Uterus (tissue), 4 donors: ENCODE data around the gene RPS6KL1. TPM values are rescaled to one million over a fixed set of nuclear protein-coding genes. Genes with fewer than 3 reads are reported as not detected.

Experiments used
- DNase-seq, 2 donors: peaks; one replicate each; pipeline ENCODE4 v3.0.0-alpha.2; 2019 to 2020
- H3K27ac ChIP-seq, 2 donors: fragments of 200-600 bp; sonication (generic); 1 replicate in 1 of 2; 2 replicates in 1 of 2; pipeline ENCODE4 v1.5.1; 2016 to 2018
- H3K27me3 ChIP-seq, 2 donors: fragments of 200-600 bp; sonication (generic); one replicate each; pipeline ENCODE4 v1.5.1; 2018 to 2019; ENCODE audit warnings: control low read depth in 1 of 2
- H3K36me3 ChIP-seq, 2 donors: fragments of 200-600 bp; sonication (generic); one replicate each; pipeline ENCODE4 v1.5.1; 2019; ENCODE audit warnings: control low read depth in 1 of 2
- H3K4me1 ChIP-seq, 2 donors: fragments of 200-600 bp; sonication (generic); one replicate each; pipeline ENCODE4 v1.5.1; 2018 to 2019; ENCODE audit warnings: control low read depth in 1 of 2
- H3K4me3 ChIP-seq, 2 donors: fragments of 200-600 bp; sonication (generic); 1 replicate in 1 of 2; 2 replicates in 1 of 2; pipeline ENCODE4 v1.5.1; 2018 to 2019; ENCODE audit warnings: mild to moderate bottlenecking in 1 of 2
- H3K9me3 ChIP-seq, 2 donors: fragments of 200-600 bp; sonication (generic); one replicate each; pipeline ENCODE4 v1.5.1; 2019; ENCODE audit warnings: control low read depth in 1 of 2
- POLR2A ChIP-seq, 2 donors: fragments of 450-650 bp; IDR thresholded peaks; one replicate each; pipeline ENCODE4 v1.6.1; 2016; ENCODE audit warnings: antibody characterized with exemption in 2 of 2, mild to moderate bottlenecking in 1 of 2, moderate library complexity in 1 of 2
- intact Hi-C: fragments of 100-400 bp; cut with DNase I; formaldehyde crosslinking; loops from one replicate; pipeline ENCODE4 v1.15.1; 2023; ENCODE audit warnings: low total_unique reads
- total RNA-seq, 4 donors: library from RNA; depleted of rRNA in 3 of 4; stranded (reverse); fragments of >200 nt in 3 of 4; gene quantifications; one replicate each; pipeline versions ENCODE4 v1.1.0 to v1.2.4, GENCODE V29; 2014 to 2023
- TF ChIP-seq, protein P1 (sequence below), 4 experiments: fragments of 200-600 bp in 2 of 4; fragments of 450-650 bp in 2 of 4; sonication (generic) in 2 of 4; IDR thresholded peaks; one replicate each; pipeline ENCODE4 v1.5.1; 2016 to 2019; ENCODE audit warnings: antibody characterized with exemption in 4 of 4, mild to moderate bottlenecking in 2 of 4, moderate library complexity in 1 of 4
- donor health status: DM: yes; HTN: yes; CAD: no.

Gene RPS6KL1
- total RNA-seq, 4 donors from 2014 or later = 0.26 to 11.1 (median 3.0) TPM; not detected in 1

DNA sequence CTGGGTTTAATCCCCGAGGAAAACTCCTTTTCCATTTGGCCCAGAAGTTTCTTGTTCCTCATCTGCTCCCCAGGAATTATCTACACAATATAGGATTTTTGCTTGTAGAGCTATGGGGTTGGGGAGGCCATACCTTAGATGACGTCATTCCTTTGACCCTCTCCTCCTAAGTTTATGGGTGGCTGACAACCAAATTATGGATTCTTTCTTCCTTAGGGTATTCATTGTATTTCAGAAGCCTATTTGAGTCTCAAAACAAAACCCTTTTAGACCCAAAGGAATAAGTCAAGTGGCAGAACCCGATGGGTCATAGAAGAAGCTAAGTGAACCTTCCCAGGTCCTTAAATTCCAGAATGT lies 61.3 kb downstream of the RPS6KL1 start:
- Histone ChIP-seq H3K9me3 (no peaks in the 10 kb centered on the region), H3K27ac (no peak overlapping the region), H3K36me3 (no peaks in the 10 kb centered on the region), H3K4me3 (no peak overlapping the region), H3K27me3 (no peaks in the 10 kb centered on the region), H3K4me1 (no peaks in the 10 kb centered on the region)
- no peak for DNase-seq
- TF ChIP-seq POLR2A (IDR thresholded peaks at IDR 0.05) = no peak
- TF ChIP-seq, protein P1, sequence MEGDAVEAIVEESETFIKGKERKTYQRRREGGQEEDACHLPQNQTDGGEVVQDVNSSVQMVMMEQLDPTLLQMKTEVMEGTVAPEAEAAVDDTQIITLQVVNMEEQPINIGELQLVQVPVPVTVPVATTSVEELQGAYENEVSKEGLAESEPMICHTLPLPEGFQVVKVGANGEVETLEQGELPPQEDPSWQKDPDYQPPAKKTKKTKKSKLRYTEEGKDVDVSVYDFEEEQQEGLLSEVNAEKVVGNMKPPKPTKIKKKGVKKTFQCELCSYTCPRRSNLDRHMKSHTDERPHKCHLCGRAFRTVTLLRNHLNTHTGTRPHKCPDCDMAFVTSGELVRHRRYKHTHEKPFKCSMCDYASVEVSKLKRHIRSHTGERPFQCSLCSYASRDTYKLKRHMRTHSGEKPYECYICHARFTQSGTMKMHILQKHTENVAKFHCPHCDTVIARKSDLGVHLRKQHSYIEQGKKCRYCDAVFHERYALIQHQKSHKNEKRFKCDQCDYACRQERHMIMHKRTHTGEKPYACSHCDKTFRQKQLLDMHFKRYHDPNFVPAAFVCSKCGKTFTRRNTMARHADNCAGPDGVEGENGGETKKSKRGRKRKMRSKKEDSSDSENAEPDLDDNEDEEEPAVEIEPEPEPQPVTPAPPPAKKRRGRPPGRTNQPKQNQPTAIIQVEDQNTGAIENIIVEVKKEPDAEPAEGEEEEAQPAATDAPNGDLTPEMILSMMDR (IDR thresholded peaks at IDR 0.05) = no peak
- intact Hi-C loops = no loop called here

DNA sequence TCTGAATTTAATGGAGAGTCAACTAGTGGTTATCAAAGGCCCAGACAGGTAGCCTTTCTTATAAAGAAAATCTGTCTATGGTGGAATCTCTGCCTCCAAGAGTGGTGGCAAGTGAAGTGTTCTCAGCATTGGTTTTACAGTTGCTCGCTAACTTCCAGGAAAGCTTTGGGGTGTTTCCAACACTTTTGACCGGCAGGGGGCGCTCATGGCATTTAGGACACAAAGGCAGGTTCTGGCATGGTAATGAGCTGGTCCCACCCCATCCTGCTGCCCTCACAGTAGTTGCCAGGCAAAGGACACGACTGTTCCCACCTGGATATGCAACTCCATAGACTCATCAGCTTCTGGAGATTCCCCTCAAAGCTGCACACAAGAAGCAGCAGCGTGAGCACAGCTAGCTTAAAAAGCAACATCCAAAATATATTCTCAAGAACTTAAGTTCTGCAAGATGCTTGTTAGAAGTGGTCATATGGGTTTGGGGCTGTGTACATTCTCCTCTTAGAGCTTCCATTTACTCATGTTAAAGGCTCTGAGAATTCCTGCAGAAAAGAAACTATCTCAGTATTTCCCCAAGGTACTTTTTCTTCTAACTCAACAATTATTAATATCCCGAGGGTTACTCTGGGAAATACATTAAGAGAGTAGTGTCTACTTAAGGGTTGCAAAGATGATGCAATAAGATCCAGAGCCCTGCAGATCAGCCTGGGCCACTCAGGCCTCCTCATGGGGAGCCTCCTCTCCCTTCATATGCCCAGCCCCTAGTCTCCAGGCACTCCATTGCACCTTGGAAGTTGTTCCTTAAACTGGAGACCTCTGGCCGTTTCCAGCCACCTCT lies 61.9 kb downstream of the RPS6KL1 start:
- TF ChIP-seq POLR2A (IDR thresholded peaks at IDR 0.05) = no peak
- TF ChIP-seq, protein P1 (IDR thresholded peaks at IDR 0.05) = peak; percentile 68 to 85 (median 78)
- intact Hi-C loops = no loop called here
- Histone ChIP-seq H3K4me3 (no peak overlapping the region), H3K27ac (no peak overlapping the region), H3K9me3 (no peaks in the 10 kb centered on the region), H3K27me3 (no peaks in the 10 kb centered on the region), H3K4me1 (no peaks in the 10 kb centered on the region), H3K36me3 (no peaks in the 10 kb centered on the region)
- peak; percentile 87 to 89 for DNase-seq

DNA sequence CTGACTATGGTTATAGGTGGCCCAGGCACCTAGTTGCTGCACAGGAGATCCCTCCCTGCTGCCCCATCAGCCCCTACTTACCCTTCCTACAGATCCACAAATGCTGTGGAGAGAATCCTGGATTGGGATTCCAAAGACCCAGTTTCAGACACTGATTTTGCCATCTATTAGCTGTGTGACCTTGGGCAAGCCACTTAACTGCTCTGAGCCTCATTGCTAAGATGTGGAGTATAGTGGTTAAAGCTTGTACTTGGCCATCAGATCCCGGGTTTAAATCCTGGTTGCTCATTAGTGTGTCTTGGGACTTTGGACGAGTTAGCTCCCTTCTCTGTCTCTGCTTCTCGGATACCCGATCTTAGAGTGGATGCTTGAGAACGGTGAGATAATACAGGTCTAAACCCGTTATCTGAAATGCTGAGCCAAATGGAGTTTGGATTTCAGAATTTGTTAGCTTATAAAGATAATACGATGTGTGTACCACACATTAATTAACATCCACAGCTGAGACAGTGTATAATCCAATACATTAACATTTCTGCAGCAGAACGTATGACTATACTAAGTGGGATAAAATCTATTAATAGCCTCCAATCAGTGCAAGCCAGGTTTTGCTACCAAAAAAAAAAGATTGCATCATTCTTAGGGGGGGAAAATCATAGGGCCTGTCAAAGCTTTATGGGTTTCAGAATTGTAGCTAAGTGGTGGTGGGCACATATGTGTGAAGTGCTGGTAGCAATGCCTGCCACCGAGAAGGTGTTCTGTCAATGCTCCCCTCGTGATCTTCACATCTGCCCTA lies 63.1 kb downstream of the RPS6KL1 start:
- Histone ChIP-seq H3K4me3 (no peak overlapping the region), H3K27me3 (no peaks in the 10 kb centered on the region), H3K36me3 (no peaks in the 10 kb centered on the region), H3K27ac (no peak overlapping the region), H3K4me1 (no peaks in the 10 kb centered on the region), H3K9me3 (no peaks in the 10 kb centered on the region)
- no peak for DNase-seq
- intact Hi-C loops = no loop called here
- TF ChIP-seq POLR2A (IDR thresholded peaks at IDR 0.05) = no peak
- TF ChIP-seq, protein P1 (IDR thresholded peaks at IDR 0.05) = no peak

GRCh38 chr14:74858022-74858421 lies 65.0 kb downstream of the RPS6KL1 start:
- H3K4me3 ChIP-seq = no peak overlapping the region
- H3K27me3 ChIP-seq = no peaks in the 10 kb centered on the region
- intact Hi-C loops = no loop called here
- DNase-seq = no peak
- H3K27ac ChIP-seq = no peak overlapping the region
- TF ChIP-seq, protein P1 (IDR thresholded peaks at IDR 0.05) = no peak
- no peaks in the 10 kb centered on the region for H3K4me1 ChIP-seq
- no peaks in the 10 kb centered on the region for H3K36me3 ChIP-seq
- H3K9me3 ChIP-seq = no peaks in the 10 kb centered on the region

DNA sequence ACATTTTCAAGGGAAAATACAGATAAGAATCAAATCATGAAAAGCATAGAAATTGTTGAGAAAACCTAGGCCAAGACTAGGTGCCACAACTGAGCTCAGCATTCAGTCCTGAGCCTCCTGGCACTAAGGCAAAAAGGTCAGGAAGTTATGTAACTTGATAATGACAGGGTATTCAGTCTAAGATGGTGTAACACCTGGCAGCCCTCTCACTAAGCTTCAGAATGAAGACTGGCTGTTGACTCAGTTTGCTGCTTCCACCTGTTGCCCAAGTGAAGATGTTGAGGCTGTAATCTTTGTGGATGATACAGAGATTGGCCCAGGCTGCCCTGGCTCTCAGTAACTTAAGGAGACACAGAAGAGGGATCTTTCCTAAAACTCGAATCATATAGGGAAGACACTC lies 66.7 kb downstream of the RPS6KL1 start:
- no peaks in the 10 kb centered on the region for H3K36me3 ChIP-seq
- H3K9me3 ChIP-seq = no peaks in the 10 kb centered on the region
- H3K27me3 ChIP-seq = no peaks in the 10 kb centered on the region
- no peak for DNase-seq
- no peak overlapping the region for H3K4me3 ChIP-seq
- TF ChIP-seq, protein P1 (IDR thresholded peaks at IDR 0.05) = no peak
- TF ChIP-seq POLR2A (IDR thresholded peaks at IDR 0.05) = no peak
- H3K27ac ChIP-seq = no peak overlapping the region
- intact Hi-C loops = no loop called here
- H3K4me1 ChIP-seq = no peaks in the 10 kb centered on the region
